ENCODE data around the gene ZSCAN5A. TPM values are rescaled to one million over a fixed set of nuclear protein-coding genes. Genes with fewer than 3 reads are reported as not detected.
"Not testable (repeated sequence)": the region's sequence is repeated elsewhere in the genome, so short reads cannot be mapped to it uniquely, and the experiment has no call there.

The ZSCAN5A gene
- polyA plus RNA-seq, 3 donors = 12.2 to 21.6 (median 20.3) TPM

DNA sequence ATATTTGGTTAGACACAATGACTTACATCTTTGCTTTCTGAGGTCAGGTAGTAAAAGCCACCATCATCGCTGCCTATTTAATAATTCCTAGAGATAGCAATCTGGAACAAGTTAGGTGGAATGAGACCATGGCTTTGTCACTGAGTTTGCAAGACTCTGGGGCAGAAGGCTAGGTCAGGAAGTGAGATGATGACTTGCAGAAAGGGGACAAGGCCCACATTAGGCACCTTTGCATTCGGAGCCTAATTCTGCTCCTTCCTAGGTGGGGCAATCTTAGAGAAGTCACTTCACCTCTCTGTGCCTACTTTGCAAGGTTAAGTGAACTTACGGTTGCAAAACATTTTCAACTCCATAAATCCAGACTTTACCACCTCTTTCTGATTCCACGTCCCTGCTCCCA, 31.8 kb downstream of the ZSCAN5A start:
- DNase-seq = no peak

DNA sequence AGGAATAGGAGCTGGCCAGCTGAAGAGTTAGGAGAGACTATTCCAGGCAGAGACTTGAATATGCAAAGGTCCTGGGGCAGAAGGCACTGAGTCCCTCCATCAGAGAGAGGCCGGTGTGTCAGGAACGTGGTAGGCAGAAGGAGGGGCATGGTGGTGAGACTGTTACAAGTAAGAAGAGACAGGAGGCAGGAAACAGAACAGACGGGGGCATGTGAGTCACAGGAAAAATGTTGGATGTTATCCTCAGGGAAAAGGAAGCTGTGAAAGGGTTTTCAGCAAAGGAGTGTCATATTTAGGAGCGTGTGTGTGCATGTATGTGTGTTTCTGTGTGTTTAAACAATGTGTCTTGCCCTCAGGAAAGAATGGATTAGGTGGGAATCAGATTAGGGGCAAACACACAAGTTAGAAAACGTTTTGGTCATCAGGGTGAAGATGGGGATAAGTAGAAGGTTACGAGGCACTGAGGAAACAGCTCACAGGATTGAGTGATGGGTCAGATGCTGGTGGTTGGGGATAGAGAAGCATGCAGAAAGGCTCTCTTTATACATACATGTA, 41.0 kb downstream of the ZSCAN5A start:
- DNase-seq = no peak

- DNase-seq = peak; percentile 44
Measured at GRCh38 chr19:56272161-56272798, 42.4 kb downstream of the ZSCAN5A start, which contains the start of gene EDDM13. Gene EDDM13 (plus strand): TSS chr19:56272748. CDS start chr19:56272835, 87 bp downstream.

- no peak for DNase-seq
Measured at GRCh38 chr19:56271151-56271550, 43.5 kb downstream of the ZSCAN5A start.

- DNase-seq = no peak
Measured at GRCh38 chr19:56270676-56271075, 44.0 kb downstream of the ZSCAN5A start.

- DNase-seq = no peak
Measured at GRCh38 chr19:56269348-56269747, 45.3 kb downstream of the ZSCAN5A start.

- no peak for DNase-seq
Measured at GRCh38 chr19:56266051-56266450, 48.6 kb downstream of the ZSCAN5A start.

DNA sequence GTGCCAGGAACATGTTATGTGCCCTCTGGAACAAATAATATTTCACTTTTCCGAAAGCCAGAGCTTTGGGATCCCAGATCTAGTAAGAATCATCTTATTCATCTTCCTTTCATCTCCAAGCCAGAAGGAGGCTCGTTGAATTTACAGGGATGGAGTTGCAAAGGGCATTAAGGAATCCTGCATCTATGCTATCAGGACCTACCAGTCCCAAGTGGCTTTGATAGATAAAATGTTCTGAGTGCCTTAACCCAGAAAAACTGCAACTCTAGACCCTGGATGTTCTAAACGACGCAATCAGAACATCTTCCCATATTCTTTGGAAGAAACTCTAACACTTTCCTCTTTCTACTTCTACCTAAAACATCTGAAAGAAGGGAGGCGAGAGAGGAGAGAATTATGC, 51.3 kb downstream of the ZSCAN5A start:
- no peak for DNase-seq

- not testable (repeated sequence) for DNase-seq
Measured at GRCh38 chr19:56261932-56262331, 52.7 kb downstream of the ZSCAN5A start.

DNA sequence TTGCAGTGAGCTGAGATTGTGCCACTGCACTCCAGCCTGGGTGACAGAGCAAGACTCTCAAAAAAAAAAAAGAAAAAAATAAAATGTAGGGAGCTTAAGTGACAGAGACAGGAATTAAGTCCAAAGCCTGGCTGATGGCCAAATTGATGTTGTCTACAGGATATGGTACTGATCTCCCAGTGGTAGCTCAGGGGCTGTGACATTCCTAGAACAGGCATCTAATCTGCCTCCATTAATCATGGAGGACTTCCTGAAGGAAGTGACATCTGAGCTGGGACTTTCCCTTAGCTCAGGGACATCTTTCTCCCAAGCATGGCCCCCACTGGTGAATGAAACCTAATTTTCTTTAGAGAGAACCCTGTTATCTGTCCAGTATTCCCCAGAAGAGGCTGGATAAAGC, 53.5 kb downstream of the ZSCAN5A start:
- no peak for DNase-seq

DNA sequence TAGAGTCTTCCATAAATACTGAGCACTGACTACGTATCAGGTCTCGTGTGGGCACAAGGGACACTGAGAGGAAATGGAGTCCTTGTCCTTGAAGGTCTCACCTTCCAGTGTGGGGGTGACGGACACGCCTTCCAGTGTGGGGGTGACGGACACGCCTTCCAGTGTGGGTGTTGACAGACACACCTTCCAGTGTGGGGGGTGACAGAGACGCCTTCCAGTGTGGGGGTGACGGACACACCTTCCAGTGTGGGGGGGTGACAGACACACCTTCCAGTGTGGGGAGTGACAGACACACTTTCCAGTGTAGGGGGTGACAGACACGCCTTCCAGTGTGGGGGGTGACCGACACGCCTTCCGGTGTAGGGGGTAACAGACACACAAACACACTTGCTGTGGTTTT, 56.4 kb downstream of the ZSCAN5A start:
- no peak for DNase-seq

DNA sequence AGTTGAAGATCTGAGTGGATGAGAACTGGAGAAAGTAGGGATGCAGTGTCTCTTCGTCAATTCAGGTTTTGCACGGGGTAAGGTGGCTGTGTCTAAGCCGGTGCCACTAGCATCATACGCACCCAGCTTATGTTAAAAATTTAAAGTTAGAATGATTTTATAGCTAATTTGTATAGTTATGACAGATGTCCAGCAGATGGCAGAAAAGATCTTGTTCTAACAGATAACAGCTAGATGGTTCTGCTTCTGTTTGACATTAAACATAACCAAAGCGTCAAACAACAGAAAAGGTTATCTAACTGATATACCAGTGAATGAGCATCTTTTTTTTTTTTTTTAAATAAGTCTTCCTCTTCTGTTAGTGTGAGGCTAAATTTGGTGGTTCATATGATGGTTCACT, 60.9 kb downstream of the ZSCAN5A start:
- peak; percentile 54 for DNase-seq

GRCh38 chr19:56252699-56253422, 61.8 kb downstream of the ZSCAN5A start:
- DNase-seq = peak; percentile 62

GRCh38 chr19:56248736-56249338, 65.8 kb downstream of the ZSCAN5A start:
- not testable (repeated sequence) for DNase-seq

GRCh38 chr19:56245764-56246163, 68.9 kb downstream of the ZSCAN5A start:
- not testable (repeated sequence) for DNase-seq

GRCh38 chr19:56245121-56245740, 69.4 kb downstream of the ZSCAN5A start:
- DNase-seq = no peak

- DNase-seq = no peak
Measured at GRCh38 chr19:56223481-56223880, 91.2 kb downstream of the ZSCAN5A start.

DNA sequence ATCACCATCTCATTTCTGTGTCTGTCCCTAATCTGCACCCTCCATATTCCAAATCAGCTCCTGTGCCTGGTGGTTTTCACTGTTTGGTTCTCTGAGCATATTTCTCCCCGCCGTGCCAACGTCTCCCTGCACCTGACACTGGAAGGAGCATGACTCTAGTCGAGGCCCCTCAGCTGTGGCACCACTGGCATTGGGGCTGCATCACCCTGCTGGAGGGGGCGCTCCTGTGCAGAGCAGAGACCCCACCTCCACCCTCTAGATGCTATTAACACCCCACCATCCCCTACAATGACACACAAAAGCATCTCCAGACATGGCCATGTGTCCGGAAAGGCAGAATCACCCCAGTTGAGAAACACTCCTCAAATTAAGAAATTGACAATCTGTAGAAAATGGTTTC, 91.7 kb downstream of the ZSCAN5A start:
- no peak for DNase-seq

- DNase-seq = no peak
Measured at GRCh38 chr19:56221851-56222250, 92.8 kb downstream of the ZSCAN5A start.

DNA sequence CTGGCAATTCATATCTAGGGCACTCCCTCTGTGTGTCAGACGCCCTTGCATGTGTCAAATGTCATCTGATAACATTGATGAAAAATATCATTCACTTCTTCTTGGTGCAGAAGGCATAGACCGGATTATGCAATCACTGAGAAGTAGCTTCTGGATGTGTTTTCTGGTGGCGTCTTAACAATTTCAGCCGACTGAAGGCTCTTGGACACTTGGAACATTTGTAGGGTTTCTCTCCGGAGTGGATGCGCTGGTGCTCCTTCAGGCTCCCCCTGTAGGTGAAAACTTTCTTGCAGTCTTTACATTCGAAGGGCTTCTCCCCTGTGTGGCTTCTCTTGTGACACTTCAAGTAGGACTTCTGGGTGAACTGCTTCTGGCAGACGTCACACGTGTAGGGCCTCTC, 93.2 kb downstream of the ZSCAN5A start:
- peak; percentile 4 for DNase-seq

DNA sequence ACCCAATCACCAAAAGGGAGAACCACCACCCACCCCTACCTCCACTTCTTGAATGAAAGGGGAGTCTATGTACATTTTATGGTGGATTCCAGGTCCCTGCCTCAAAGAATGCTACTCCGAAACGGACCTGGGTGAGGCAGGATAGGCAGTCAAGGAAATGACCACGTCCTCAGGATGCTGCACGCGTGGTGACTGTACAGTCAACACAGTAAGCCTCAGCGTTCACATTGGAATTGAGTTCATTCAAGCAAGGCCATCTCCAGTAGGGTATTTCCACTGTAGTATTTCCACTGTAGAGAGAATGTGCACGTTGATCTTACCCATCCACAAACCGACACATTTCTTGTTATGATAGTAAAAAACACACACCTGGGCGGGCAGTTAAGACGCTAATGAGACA, 95.7 kb downstream of the ZSCAN5A start:
- DNase-seq = no peak
